Hematopoietic multipotent progenitor cell (in vitro differentiated cells): ENCODE results near the gene NXNL1. TPM values are rescaled to one million over a fixed set of nuclear protein-coding genes. Genes with fewer than 3 reads are reported as not detected.
"Not testable (repeated sequence)": the region's sequence is repeated elsewhere in the genome, so short reads cannot be mapped to it uniquely, and the experiment has no call there.

ENCODE experiments used
- DNase-seq, 3 donors: peaks; one replicate each; pipeline ENCODE4 v3.0.0-alpha.2; 2011 to 2015; ENCODE audit warnings: low read depth in 2 of 3, low spot score in 2 of 3
- total RNA-seq: library from RNA; depleted of rRNA; stranded (reverse); fragments of >200 nt; gene quantifications from one replicate; pipeline ENCODE4 v1.2.3, GENCODE V29; 2012

NXNL1 gene
- not detected for total RNA-seq

GRCh38 chr19:17460372-17461230 lies at the start of gene NXNL1:
TSS of gene NXNL1 (minus strand) at chr19:17460926. CDS start at chr19:17460869, 57 bp downstream.
- no peak for DNase-seq

- DNase-seq = not testable (repeated sequence)
These were observed 47.8 kb upstream of the NXNL1 start for GRCh38 chr19:17508558-17508933.

- no peak for DNase-seq
These were observed 46.0 kb upstream of the NXNL1 start for GRCh38 chr19:17506745-17507144.

GRCh38 chr19:17505223-17505622 lies 44.5 kb upstream of the NXNL1 start:
- DNase-seq = no peak

GRCh38 chr19:17504456-17504855 lies 43.7 kb upstream of the NXNL1 start:
- DNase-seq = no peak

GRCh38 chr19:17504030-17504429 lies 43.3 kb upstream of the NXNL1 start:
- DNase-seq = no peak

GRCh38 chr19:17503240-17503639 lies 42.5 kb upstream of the NXNL1 start:
- DNase-seq = no peak

- DNase-seq = no peak
These were observed 39.9 kb upstream of the NXNL1 start for GRCh38 chr19:17500447-17501198.

GRCh38 chr19:17499648-17500446 lies 39.1 kb upstream of the NXNL1 start:
- peak in 1 of 3 donors; percentile 43 for DNase-seq

- not testable (repeated sequence) for DNase-seq
These were observed 38.3 kb upstream of the NXNL1 start for GRCh38 chr19:17499025-17499424.

- DNase-seq = no peak
These were observed 36.5 kb upstream of the NXNL1 start for GRCh38 chr19:17497149-17497798.

GRCh38 chr19:17496337-17496997 lies 35.7 kb upstream of the NXNL1 start:
- DNase-seq = peak; percentile 65 to 93 (median 89)

GRCh38 chr19:17495639-17496296 lies 35.0 kb upstream of the NXNL1 start:
- DNase-seq = no peak

- DNase-seq = no peak
These were observed 30.6 kb upstream of the NXNL1 start for GRCh38 chr19:17491287-17491686.

- peak in 1 of 3 donors; percentile 41 for DNase-seq
These were observed 29.7 kb upstream of the NXNL1 start for GRCh38 chr19:17490411-17490810.

- DNase-seq = no peak
These were observed 28.8 kb upstream of the NXNL1 start for GRCh38 chr19:17489392-17490030.

GRCh38 chr19:17488593-17489391 lies 28.1 kb upstream of the NXNL1 start:
- DNase-seq = peak; percentile 32 to 91 (median 87)
